Osteoblast (primary cell): ENCODE data around the gene UFD1. TPM values are rescaled to one million over a fixed set of nuclear protein-coding genes. Genes with fewer than 3 reads are reported as not detected.
A peak's percentile ranks its signal among the peaks of the same experiment; 100 is the strongest.

Experiments
- DNase-seq: peaks from one replicate; pipeline ENCODE4 v3.0.0; 2011; ENCODE audit warnings: low spot score, mixed read lengths; ENCODE audit not compliant: insufficient read length; ENCODE audit errors: missing footprints
- H2AFZ ChIP-seq: 2 replicates; pipeline ENCODE4 v1.6.0; 2011; ENCODE audit warnings: mild to moderate bottlenecking, low read length
- H3K27ac ChIP-seq: 2 replicates; pipeline ENCODE4 v1.5.1; 2011; ENCODE audit warnings: mild to moderate bottlenecking, low read depth, low read length, moderate library complexity
- H3K27me3 ChIP-seq: 2 replicates; pipeline ENCODE4 v1.6.0; 2012; ENCODE audit warnings: mild to moderate bottlenecking, control low read depth, inconsistent platforms, low read length, moderate library complexity; ENCODE audit not compliant: insufficient read depth
- H3K36me3 ChIP-seq: 2 replicates; pipeline ENCODE4 v1.5.1; 2011; ENCODE audit warnings: mild to moderate bottlenecking, low read length, control low read depth, moderate library complexity; ENCODE audit not compliant: insufficient read depth
- H3K4me1 ChIP-seq: 2 replicates; pipeline ENCODE4 v1.5.1; 2011; ENCODE audit warnings: mild to moderate bottlenecking, low read length, control low read depth, moderate library complexity; ENCODE audit not compliant: insufficient read depth
- H3K4me2 ChIP-seq: 2 replicates; pipeline ENCODE4 v1.6.0; 2011; ENCODE audit warnings: mild to moderate bottlenecking, low read length; ENCODE audit not compliant: insufficient read depth
- H3K4me3 ChIP-seq: fragments of 200-600 bp; sonication (generic); 3 replicates; pipeline ENCODE4 v1.5.1; 2012; ENCODE audit warnings: mild to moderate bottlenecking, low read length, inconsistent platforms; ENCODE audit not compliant: insufficient read depth
- H3K79me2 ChIP-seq: 2 replicates; pipeline ENCODE4 v1.6.0; 2012; ENCODE audit warnings: mild to moderate bottlenecking, low read length, control low read depth, inconsistent platforms; ENCODE audit not compliant: insufficient read depth
- H3K9me3 ChIP-seq: 2 replicates; pipeline ENCODE4 v1.5.1; 2011; ENCODE audit warnings: low read depth, low read length, control low read depth
- H4K20me1 ChIP-seq: 2 replicates; pipeline ENCODE4 v1.6.0; 2012; ENCODE audit warnings: mild to moderate bottlenecking, low read length, control low read depth; ENCODE audit not compliant: insufficient read depth
- CTCF ChIP-seq: IDR thresholded peaks from 2 replicates; pipeline ENCODE4 v1.5.1; 2011; ENCODE audit warnings: mild to moderate bottlenecking, low read depth, low read length, moderate library complexity; ENCODE audit errors: extremely low read depth
- total RNA-seq: library from RNA; depleted of rRNA; stranded (reverse); fragments of >200 nt; gene quantifications from 2 replicates; pipeline ENCODE4 v1.2.3, GENCODE V29; 2012

Gene UFD1
- total RNA-seq, 1 donor: 56.8 TPM

- no peak for TF ChIP-seq CTCF
- Histone ChIP-seq H3K36me3 (no peaks in the 10 kb centered on the region), H3K79me2 (no peaks in the 10 kb centered on the region), H4K20me1 (no peaks in the 10 kb centered on the region), H3K27me3 (no peaks in the 10 kb centered on the region), H3K9me3 (no peaks in the 10 kb centered on the region), H3K4me3 (no peak overlapping the region), H3K4me2 (no peak overlapping the region), H3K27ac (no peak overlapping the region), H3K4me1 (peaks cover 10% of the 10 kb centered on the region), H2AFZ (no peak overlapping the region)
- no peak for DNase-seq
These were observed 15.7 kb upstream of the UFD1 start for GRCh38 chr22:19494676-19495173.

GRCh38 chr22:19494001-19494560 is 15.1 kb upstream of the UFD1 start:
- H3K27me3 ChIP-seq: no peaks in the 10 kb centered on the region
- no peak overlapping the region for H2AFZ ChIP-seq
- H3K36me3 ChIP-seq: no peaks in the 10 kb centered on the region
- no peak for TF ChIP-seq CTCF
- no peak overlapping the region for H3K27ac ChIP-seq
- H3K9me3 ChIP-seq: no peaks in the 10 kb centered on the region
- no peak overlapping the region for H3K4me3 ChIP-seq
- no peaks in the 10 kb centered on the region for H4K20me1 ChIP-seq
- H3K4me2 ChIP-seq: no peak overlapping the region
- peaks cover 10% of the 10 kb centered on the region for H3K4me1 ChIP-seq
- H3K79me2 ChIP-seq: no peaks in the 10 kb centered on the region
- no peak for DNase-seq

GRCh38 chr22:19492504-19493174 is 13.6 kb upstream of the UFD1 start:
- Histone ChIP-seq H3K36me3 (no peaks in the 10 kb centered on the region), H3K27ac (peak overlapping the region; percentile 42), H3K27me3 (no peaks in the 10 kb centered on the region), H3K79me2 (no peaks in the 10 kb centered on the region), H4K20me1 (no peaks in the 10 kb centered on the region), H2AFZ (no peak overlapping the region), H3K4me3 (no peak overlapping the region), H3K4me2 (no peak overlapping the region), H3K4me1 (peaks cover 10% of the 10 kb centered on the region), H3K9me3 (no peaks in the 10 kb centered on the region)
- no peak for TF ChIP-seq CTCF
- peak; percentile 25 for DNase-seq

GRCh38 chr22:19490628-19491230 is 11.7 kb upstream of the UFD1 start:
- peak; percentile 32 for DNase-seq
- H2AFZ ChIP-seq: no peak overlapping the region
- no peaks in the 10 kb centered on the region for H3K9me3 ChIP-seq
- H3K4me3 ChIP-seq: no peak overlapping the region
- H3K36me3 ChIP-seq: no peaks in the 10 kb centered on the region
- H3K27ac ChIP-seq: no peak overlapping the region
- no peaks in the 10 kb centered on the region for H3K4me1 ChIP-seq
- no peak overlapping the region for H3K4me2 ChIP-seq
- TF ChIP-seq CTCF: no peak
- no peaks in the 10 kb centered on the region for H4K20me1 ChIP-seq
- no peaks in the 10 kb centered on the region for H3K27me3 ChIP-seq
- no peaks in the 10 kb centered on the region for H3K79me2 ChIP-seq
